ENCODE data around the gene ACKR4.

ACKR4 gene

GRCh38 chr3:132643366-132643765, 46.3 kb downstream of the ACKR4 start:
- DNase-seq = no peak

- no peak for DNase-seq
These were observed 48.0 kb downstream of the ACKR4 start for GRCh38 chr3:132645058-132645457.

DNA sequence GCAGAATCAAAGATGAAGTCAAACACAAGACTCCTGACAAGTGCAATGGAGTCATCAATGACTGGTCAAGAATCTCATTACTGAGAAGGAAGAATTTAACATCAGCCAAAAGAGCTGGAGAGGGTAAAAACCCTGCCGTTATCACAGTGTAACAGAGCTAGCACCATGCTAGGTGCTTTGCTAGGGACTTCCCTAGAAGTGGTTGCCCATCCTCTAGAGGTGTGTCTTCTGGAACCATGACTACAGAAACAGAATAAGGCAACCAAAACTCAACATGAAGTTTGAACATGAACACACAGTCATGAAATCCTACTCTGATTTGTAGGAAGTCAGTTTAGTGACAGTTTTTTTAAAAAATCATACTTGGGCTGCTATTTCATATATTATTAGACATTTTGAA, 53.1 kb downstream of the ACKR4 start:
- DNase-seq = no peak

Data from stimulated activated CD4-positive, alpha-beta T cell treated with anti-CD3 and anti-CD28 coated beads, Interleukin-15, amount 100 ng/mL, for 24 hours (primary cell).